ENCODE measurements around the gene AMBP.

DNA sequence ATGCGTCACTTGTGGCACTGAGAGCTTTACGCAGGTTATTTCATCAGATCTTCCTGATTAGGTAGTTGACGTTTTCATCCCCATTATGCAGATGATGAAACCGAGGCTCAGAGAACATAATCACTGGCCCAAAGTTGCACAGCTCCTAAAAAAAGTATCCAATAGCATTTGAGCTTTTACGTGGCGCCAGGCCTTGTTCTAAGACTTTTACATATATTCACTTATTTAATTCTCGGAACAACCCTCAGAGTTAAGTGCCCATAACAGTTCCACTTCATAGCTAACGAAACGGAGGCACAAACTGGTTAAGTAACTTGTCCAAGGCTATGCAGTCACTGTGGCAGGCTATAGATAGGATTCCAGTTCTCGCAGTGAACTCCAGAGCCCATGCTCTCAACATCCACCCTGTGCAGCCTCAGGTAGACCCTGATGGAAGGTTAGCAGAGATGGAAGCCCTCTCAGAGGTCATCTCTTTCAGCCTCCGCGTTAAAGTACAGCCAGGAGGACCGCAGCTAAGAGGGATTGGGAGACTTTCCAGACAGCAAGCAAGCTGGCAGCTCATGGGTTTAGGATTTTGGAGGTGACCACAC lies 39.3 kb downstream of the AMBP start:
- TF ChIP-seq EZH2 (IDR thresholded peaks at IDR 0.05; ENCODE audit: insufficient read depth, poor library complexity, severe bottlenecking): no peak
- TF ChIP-seq EZH2phosphoT487 (IDR thresholded peaks at IDR 0.05; ENCODE audit: insufficient read depth, low read depth): no peak
